PFSK-1 (cell line): ENCODE results near the gene GPRIN1.

Experiments used
- FOXP2 ChIP-seq: optimal IDR thresholded peaks from 2 replicates; pipeline ENCODE3; 2011; ENCODE audit warnings: borderline replicate concordance, control low read depth, inconsistent platforms; ENCODE audit not compliant: insufficient read depth; ENCODE audit errors: extremely low read length, extremely low read depth
- POLR2AphosphoS5 ChIP-seq: IDR thresholded peaks from 2 replicates; pipeline ENCODE4 v1.6.1; 2012; ENCODE audit warnings: low read depth, mild to moderate bottlenecking, control low read depth, low read length, moderate library complexity
- REST ChIP-seq, 2 experiments: IDR thresholded peaks; 2 replicates each; pipeline versions ENCODE4 v1.6.1 to v1.8.0; 2011 to 2012; ENCODE audit warnings: low read depth in 2 of 2, low read length in 2 of 2, control low read depth in 1 of 2, inconsistent platforms in 1 of 2, mild to moderate bottlenecking in 1 of 2, moderate library complexity in 1 of 2; ENCODE audit not compliant: insufficient read depth in 1 of 2
- SIN3A ChIP-seq: IDR thresholded peaks from 2 replicates; pipeline ENCODE4 v1.6.1; 2012; ENCODE audit warnings: mild to moderate bottlenecking, low read length, moderate library complexity, borderline replicate concordance; ENCODE audit not compliant: insufficient read depth
- TAF1 ChIP-seq: IDR thresholded peaks from 2 replicates; pipeline ENCODE4 v1.6.1; 2012; ENCODE audit warnings: low read length, control low read depth, borderline replicate concordance; ENCODE audit not compliant: insufficient read depth

Gene GPRIN1

GRCh38 chr5:176639208-176639607 is 29.3 kb upstream of the GPRIN1 start:
- TF ChIP-seq FOXP2 (no peak), TAF1 (no peak), SIN3A (no peak), POLR2AphosphoS5 (no peak), REST (IDR thresholded peaks at IDR 0.05; ENCODE audit: insufficient read depth in 1 of 2, low read depth in 2 of 2, low read length in 2 of 2) (no peak)

GRCh38 chr5:176638437-176638836 is 28.5 kb upstream of the GPRIN1 start:
- TF ChIP-seq REST (IDR thresholded peaks at IDR 0.05; ENCODE audit: insufficient read depth in 1 of 2, low read depth in 2 of 2, low read length in 2 of 2) (no peak), TAF1 (no peak), SIN3A (no peak), FOXP2 (no peak), POLR2AphosphoS5 (no peak)

GRCh38 chr5:176637556-176637955 is 27.6 kb upstream of the GPRIN1 start:
- TF ChIP-seq TAF1 (no peak), FOXP2 (no peak), REST (IDR thresholded peaks at IDR 0.05; ENCODE audit: insufficient read depth in 1 of 2, low read depth in 2 of 2, low read length in 2 of 2) (no peak), POLR2AphosphoS5 (no peak), SIN3A (no peak)

GRCh38 chr5:176636426-176636825 is 26.5 kb upstream of the GPRIN1 start:
- TF ChIP-seq FOXP2 (no peak), POLR2AphosphoS5 (no peak), TAF1 (no peak), REST (IDR thresholded peaks at IDR 0.05; ENCODE audit: insufficient read depth in 1 of 2, low read depth in 2 of 2, low read length in 2 of 2) (no peak), SIN3A (no peak)

GRCh38 chr5:176633598-176633997 is 23.6 kb upstream of the GPRIN1 start:
- no peak for TF ChIP-seq REST (IDR thresholded peaks at IDR 0.05; ENCODE audit: insufficient read depth in 1 of 2, low read depth in 2 of 2, low read length in 2 of 2)
- no peak for TF ChIP-seq FOXP2
- no peak for TF ChIP-seq SIN3A
- no peak for TF ChIP-seq POLR2AphosphoS5
- no peak for TF ChIP-seq TAF1
